ENCODE results near the gene CREBBP. TPM values are rescaled to one million over a fixed set of nuclear protein-coding genes. Genes with fewer than 3 reads are reported as not detected.

Gene CREBBP
- total and polyA plus RNA-seq, 2 donors (not counting 1 experiment from before 2014, with no cell fraction given): 6.1 to 22.6 TPM

DNA sequence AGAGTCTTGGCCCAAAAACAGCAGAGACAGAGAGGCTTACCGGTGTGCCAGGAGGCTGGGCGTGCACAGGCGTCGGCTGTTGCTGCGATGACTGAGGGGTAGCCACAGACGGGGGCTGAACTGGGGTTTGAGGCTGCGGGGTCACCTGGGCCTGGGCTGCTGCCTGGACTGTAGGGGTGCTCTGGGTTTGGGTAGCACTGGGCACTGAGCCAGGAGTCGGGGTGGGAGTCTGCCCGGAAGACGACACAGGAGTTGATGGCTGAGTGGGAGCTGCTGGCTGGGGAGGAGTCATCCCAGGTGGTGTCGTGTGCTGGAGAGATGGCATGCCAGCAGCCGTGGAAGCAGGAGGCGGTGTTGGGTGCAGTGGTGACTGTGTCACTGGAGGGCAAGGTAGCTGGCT lies 110.0 kb downstream of the CREBBP start:
- H3K27ac ChIP-seq (ENCODE audit: insufficient read depth, low read length): no peak overlapping the region

GRCh38 chr16:3769942-3770341 lies 110.6 kb downstream of the CREBBP start:
- Histone ChIP-seq H3K27me3 (ENCODE audit: control insufficient read depth, insufficient read depth, low read length) (no peaks in the 10 kb centered on the region), H3K4me2 (ENCODE audit: extremely low read depth, insufficient read depth, low read length) (no peak overlapping the region), H3K79me2 (ENCODE audit: control insufficient read depth, insufficient read depth, low read length) (peaks cover 5% of the 10 kb centered on the region), H3K27ac (ENCODE audit: insufficient read depth, low read length) (no peak overlapping the region), H4K20me1 (ENCODE audit: control insufficient read depth, extremely low read depth, insufficient read depth, low read length) (no peaks in the 10 kb centered on the region), H3K4me3 (replicated peaks in 1 of 4; ENCODE audit: control extremely low read depth in 1 of 4, insufficient read depth in 1 of 4, low read depth in 3 of 4, low read length in 4 of 4) (no peak overlapping the region), H2AFZ (ENCODE audit: low read length) (no peak overlapping the region), H3K9me3 (ENCODE audit: control insufficient read depth, insufficient read depth, low read depth, low read length) (no peaks in the 10 kb centered on the region), H3K36me3 (ENCODE audit: control insufficient read depth, insufficient read depth, low read length) (peaks cover 17% of the 10 kb centered on the region), H3K9ac (ENCODE audit: insufficient read depth, low read length) (no peak overlapping the region), H3K4me1 (ENCODE audit: control insufficient read depth, extremely low read depth, insufficient read depth, low read length) (peaks cover 13% of the 10 kb centered on the region)
- no peak for DNase-seq (ENCODE audit: low read depth in 2 of 2)
- TF ChIP-seq, protein P1, sequence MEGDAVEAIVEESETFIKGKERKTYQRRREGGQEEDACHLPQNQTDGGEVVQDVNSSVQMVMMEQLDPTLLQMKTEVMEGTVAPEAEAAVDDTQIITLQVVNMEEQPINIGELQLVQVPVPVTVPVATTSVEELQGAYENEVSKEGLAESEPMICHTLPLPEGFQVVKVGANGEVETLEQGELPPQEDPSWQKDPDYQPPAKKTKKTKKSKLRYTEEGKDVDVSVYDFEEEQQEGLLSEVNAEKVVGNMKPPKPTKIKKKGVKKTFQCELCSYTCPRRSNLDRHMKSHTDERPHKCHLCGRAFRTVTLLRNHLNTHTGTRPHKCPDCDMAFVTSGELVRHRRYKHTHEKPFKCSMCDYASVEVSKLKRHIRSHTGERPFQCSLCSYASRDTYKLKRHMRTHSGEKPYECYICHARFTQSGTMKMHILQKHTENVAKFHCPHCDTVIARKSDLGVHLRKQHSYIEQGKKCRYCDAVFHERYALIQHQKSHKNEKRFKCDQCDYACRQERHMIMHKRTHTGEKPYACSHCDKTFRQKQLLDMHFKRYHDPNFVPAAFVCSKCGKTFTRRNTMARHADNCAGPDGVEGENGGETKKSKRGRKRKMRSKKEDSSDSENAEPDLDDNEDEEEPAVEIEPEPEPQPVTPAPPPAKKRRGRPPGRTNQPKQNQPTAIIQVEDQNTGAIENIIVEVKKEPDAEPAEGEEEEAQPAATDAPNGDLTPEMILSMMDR (conservative IDR thresholded peaks at IDR 0.05 in 1 of 2, IDR thresholded peaks at IDR 0.05 in 1 of 2; ENCODE audit: low read depth in 1 of 2, low read length in 2 of 2): no peak
- TF ChIP-seq EZH2 (IDR thresholded peaks at IDR 0.05; ENCODE audit: low read length, missing control alignments): no peak

More for the DNA sequence above, 110.0 kb downstream of the CREBBP start:
- H2AFZ ChIP-seq (ENCODE audit: low read length): no peak overlapping the region
- peaks cover 5% of the 10 kb centered on the region for H3K79me2 ChIP-seq (ENCODE audit: control insufficient read depth, insufficient read depth, low read length)
- H3K36me3 ChIP-seq (ENCODE audit: control insufficient read depth, insufficient read depth, low read length): peaks cover 18% of the 10 kb centered on the region
- TF ChIP-seq, protein P1 (conservative IDR thresholded peaks at IDR 0.05 in 1 of 2, IDR thresholded peaks at IDR 0.05 in 1 of 2; ENCODE audit: low read depth in 1 of 2, low read length in 2 of 2): no peak
- no peak for TF ChIP-seq EZH2 (IDR thresholded peaks at IDR 0.05; ENCODE audit: low read length, missing control alignments)
- H3K4me1 ChIP-seq (ENCODE audit: control insufficient read depth, extremely low read depth, insufficient read depth, low read length): peaks cover 13% of the 10 kb centered on the region
- DNase-seq (ENCODE audit: low read depth in 2 of 2): no peak
- no peaks in the 10 kb centered on the region for H3K9me3 ChIP-seq (ENCODE audit: control insufficient read depth, insufficient read depth, low read depth, low read length)
- no peak overlapping the region for H3K4me2 ChIP-seq (ENCODE audit: extremely low read depth, insufficient read depth, low read length)
- H3K9ac ChIP-seq (ENCODE audit: insufficient read depth, low read length): no peak overlapping the region
- no peaks in the 10 kb centered on the region for H3K27me3 ChIP-seq (ENCODE audit: control insufficient read depth, insufficient read depth, low read length)
- H3K4me3 ChIP-seq (replicated peaks in 1 of 4; ENCODE audit: control extremely low read depth in 1 of 4, insufficient read depth in 1 of 4, low read depth in 3 of 4, low read length in 4 of 4): no peak overlapping the region
- H4K20me1 ChIP-seq (ENCODE audit: control insufficient read depth, extremely low read depth, insufficient read depth, low read length): no peaks in the 10 kb centered on the region

GRCh38 chr16:3769013-3769412 lies 111.5 kb downstream of the CREBBP start:
- Histone ChIP-seq H3K79me2 (ENCODE audit: control insufficient read depth, insufficient read depth, low read length) (peaks cover 5% of the 10 kb centered on the region), H4K20me1 (ENCODE audit: control insufficient read depth, extremely low read depth, insufficient read depth, low read length) (no peaks in the 10 kb centered on the region), H3K4me2 (ENCODE audit: extremely low read depth, insufficient read depth, low read length) (no peak overlapping the region), H2AFZ (ENCODE audit: low read length) (no peak overlapping the region), H3K27me3 (ENCODE audit: control insufficient read depth, insufficient read depth, low read length) (no peaks in the 10 kb centered on the region), H3K9me3 (ENCODE audit: control insufficient read depth, insufficient read depth, low read depth, low read length) (no peaks in the 10 kb centered on the region), H3K4me3 (replicated peaks in 1 of 4; ENCODE audit: control extremely low read depth in 1 of 4, insufficient read depth in 1 of 4, low read depth in 3 of 4, low read length in 4 of 4) (no peak overlapping the region), H3K4me1 (ENCODE audit: control insufficient read depth, extremely low read depth, insufficient read depth, low read length) (peaks cover 5% of the 10 kb centered on the region), H3K36me3 (ENCODE audit: control insufficient read depth, insufficient read depth, low read length) (peaks cover 17% of the 10 kb centered on the region), H3K27ac (ENCODE audit: insufficient read depth, low read length) (no peak overlapping the region), H3K9ac (ENCODE audit: insufficient read depth, low read length) (no peak overlapping the region)
- TF ChIP-seq, protein P1 (conservative IDR thresholded peaks at IDR 0.05 in 1 of 2, IDR thresholded peaks at IDR 0.05 in 1 of 2; ENCODE audit: low read depth in 1 of 2, low read length in 2 of 2): no peak
- TF ChIP-seq EZH2 (IDR thresholded peaks at IDR 0.05; ENCODE audit: low read length, missing control alignments): no peak
- no peak for DNase-seq (ENCODE audit: low read depth in 2 of 2)
